ENCODE measurements around the gene KANK2. TPM values are rescaled to one million over a fixed set of nuclear protein-coding genes. Genes with fewer than 3 reads are reported as not detected.

Gene KANK2
- total RNA-seq, 1 donor from 2014 or later: 55.3 TPM

- no peak for DNase-seq (ENCODE audit: extremely low spot score, unreplicated experiment)
- Mint-ChIP-seq H3K4me1 (ENCODE audit: unreplicated experiment) (peaks cover 9% of the 10 kb centered on the region), H3K4me3 (peak overlapping the region; percentile 61), H3K36me3 (peaks cover 3% of the 10 kb centered on the region), H3K27ac (no peak overlapping the region), H3K27me3 (no peaks in the 10 kb centered on the region), H3K9me3 (no peaks in the 10 kb centered on the region)
- no peak for TF ChIP-seq CTCF (conservative IDR thresholded peaks at IDR 0.05)
Observed at GRCh38 chr19:11199517-11199916, 2.2 kb upstream of the KANK2 start.

GRCh38 chr19:11198769-11199424 lies 1.6 kb upstream of the KANK2 start:
- peak overlapping the region; percentile 74 for H3K27ac Mint-ChIP-seq
- H3K27me3 Mint-ChIP-seq: no peaks in the 10 kb centered on the region
- no peak for DNase-seq (ENCODE audit: extremely low spot score, unreplicated experiment)
- no peaks in the 10 kb centered on the region for H3K9me3 Mint-ChIP-seq
- no peak for TF ChIP-seq CTCF (conservative IDR thresholded peaks at IDR 0.05)
- H3K4me3 Mint-ChIP-seq: peak overlapping the region; percentile 70
- peaks cover 3% of the 10 kb centered on the region for H3K36me3 Mint-ChIP-seq
- H3K4me1 Mint-ChIP-seq (ENCODE audit: unreplicated experiment): peaks cover 5% of the 10 kb centered on the region

- peak overlapping the region; percentile 72 for H3K27ac Mint-ChIP-seq
- no peaks in the 10 kb centered on the region for H3K27me3 Mint-ChIP-seq
- no peak for DNase-seq (ENCODE audit: extremely low spot score, unreplicated experiment)
- peaks cover 5% of the 10 kb centered on the region for H3K4me1 Mint-ChIP-seq (ENCODE audit: unreplicated experiment)
- H3K36me3 Mint-ChIP-seq: peaks cover 3% of the 10 kb centered on the region
- H3K9me3 Mint-ChIP-seq: no peaks in the 10 kb centered on the region
- H3K4me3 Mint-ChIP-seq: peak overlapping the region; percentile 87
- no peak for TF ChIP-seq CTCF (conservative IDR thresholded peaks at IDR 0.05)
Observed at GRCh38 chr19:11198175-11198534, 810 bp upstream of the KANK2 start.

- no peaks in the 10 kb centered on the region for H3K27me3 Mint-ChIP-seq
- no peak overlapping the region for H3K27ac Mint-ChIP-seq
- H3K4me1 Mint-ChIP-seq (ENCODE audit: unreplicated experiment): peaks cover 5% of the 10 kb centered on the region
- H3K9me3 Mint-ChIP-seq: no peaks in the 10 kb centered on the region
- no peak for TF ChIP-seq CTCF (conservative IDR thresholded peaks at IDR 0.05)
- H3K36me3 Mint-ChIP-seq: peaks cover 3% of the 10 kb centered on the region
- H3K4me3 Mint-ChIP-seq: peak overlapping the region; percentile 85
- no peak for DNase-seq (ENCODE audit: extremely low spot score, unreplicated experiment)
Observed at GRCh38 chr19:11196406-11197287, 698 bp downstream of the KANK2 start.

GRCh38 chr19:11195681-11196080 lies 1.7 kb downstream of the KANK2 start:
- Mint-ChIP-seq H3K27me3 (no peaks in the 10 kb centered on the region), H3K9me3 (no peaks in the 10 kb centered on the region), H3K27ac (no peak overlapping the region), H3K36me3 (peaks cover 3% of the 10 kb centered on the region), H3K4me3 (peak overlapping the region; percentile 84), H3K4me1 (ENCODE audit: unreplicated experiment) (peaks cover 5% of the 10 kb centered on the region)
- no peak for DNase-seq (ENCODE audit: extremely low spot score, unreplicated experiment)
- no peak for TF ChIP-seq CTCF (conservative IDR thresholded peaks at IDR 0.05)

Measured in type B pancreatic cell (in vitro differentiated cells).